Keratinocyte (primary cell): ENCODE measurements around the gene CLEC16A.

ENCODE experiments used
- EZH2 ChIP-seq: IDR thresholded peaks from one replicate; pipeline ENCODE4 v1.6.1; 2012; ENCODE audit warnings: inconsistent platforms, mild to moderate bottlenecking, low read length, moderate library complexity
- TF ChIP-seq, protein P1 (sequence below), 3 experiments: IDR thresholded peaks in 1 of 3; conservative IDR thresholded peaks in 1 of 3; optimal IDR thresholded peaks in 1 of 3; 2 replicates in 2 of 3; 3 replicates in 1 of 3; pipeline versions ENCODE3 to v1.5.1; 2011; ENCODE audit warnings: low read length in 3 of 3, mild to moderate bottlenecking in 3 of 3, moderate library complexity in 2 of 3, control low read depth in 1 of 3, inconsistent platforms in 1 of 3; ENCODE audit not compliant: insufficient read depth in 2 of 3; ENCODE audit errors: extremely low read depth in 1 of 3

DNA sequence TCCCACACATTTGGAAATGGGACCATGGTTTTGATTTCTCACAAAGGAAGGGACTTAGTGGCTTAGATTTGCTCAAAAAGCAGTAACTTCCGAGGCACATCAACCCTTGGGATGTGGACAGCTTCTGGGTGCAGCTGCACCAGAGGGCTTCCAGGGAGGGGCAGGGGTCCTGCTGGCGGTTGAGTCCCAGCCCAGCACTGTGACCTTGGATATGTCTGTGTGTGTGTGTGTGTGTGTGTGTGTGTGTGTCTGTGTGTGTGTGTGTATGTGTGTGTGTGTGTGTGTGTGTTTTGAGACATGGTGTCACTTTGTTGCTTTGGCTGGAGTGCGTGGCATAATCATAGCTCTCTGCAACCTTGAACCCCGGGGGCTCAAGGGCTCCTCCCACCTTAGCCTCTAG, 130.8 kb downstream of the CLEC16A start:
- TF ChIP-seq, protein P1, sequence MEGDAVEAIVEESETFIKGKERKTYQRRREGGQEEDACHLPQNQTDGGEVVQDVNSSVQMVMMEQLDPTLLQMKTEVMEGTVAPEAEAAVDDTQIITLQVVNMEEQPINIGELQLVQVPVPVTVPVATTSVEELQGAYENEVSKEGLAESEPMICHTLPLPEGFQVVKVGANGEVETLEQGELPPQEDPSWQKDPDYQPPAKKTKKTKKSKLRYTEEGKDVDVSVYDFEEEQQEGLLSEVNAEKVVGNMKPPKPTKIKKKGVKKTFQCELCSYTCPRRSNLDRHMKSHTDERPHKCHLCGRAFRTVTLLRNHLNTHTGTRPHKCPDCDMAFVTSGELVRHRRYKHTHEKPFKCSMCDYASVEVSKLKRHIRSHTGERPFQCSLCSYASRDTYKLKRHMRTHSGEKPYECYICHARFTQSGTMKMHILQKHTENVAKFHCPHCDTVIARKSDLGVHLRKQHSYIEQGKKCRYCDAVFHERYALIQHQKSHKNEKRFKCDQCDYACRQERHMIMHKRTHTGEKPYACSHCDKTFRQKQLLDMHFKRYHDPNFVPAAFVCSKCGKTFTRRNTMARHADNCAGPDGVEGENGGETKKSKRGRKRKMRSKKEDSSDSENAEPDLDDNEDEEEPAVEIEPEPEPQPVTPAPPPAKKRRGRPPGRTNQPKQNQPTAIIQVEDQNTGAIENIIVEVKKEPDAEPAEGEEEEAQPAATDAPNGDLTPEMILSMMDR (optimal IDR thresholded peaks at IDR 0.05 in 1 of 3, IDR thresholded peaks at IDR 0.05 in 1 of 3, conservative IDR thresholded peaks at IDR 0.05 in 1 of 3; ENCODE audit: extremely low read depth in 1 of 3, insufficient read depth in 2 of 3, low read length in 3 of 3): no peak
- TF ChIP-seq EZH2: no peak
